RWPE2 (cell line): ENCODE measurements around the gene MYCBP.
"Not testable (repeated sequence)": the region's sequence is repeated elsewhere in the genome, so short reads cannot be mapped to it uniquely, and the experiment has no call there.

Source experiments
- ATAC-seq: fragments of 200-7000 bp; cut with Tn5 transposase; 3 replicates; pipeline ENCODE4 v1.9.1; 2021; ENCODE audit warnings: low read depth
- DNase-seq: peaks from one replicate; pipeline ENCODE4 v3.0.0-alpha.2; 2020; ENCODE audit warnings: low spot score
- H3K27ac ChIP-seq: fragments of 450-650 bp; 2 replicates; pipeline ENCODE4 v1.5.1; 2017; ENCODE audit warnings: mild to moderate bottlenecking; ENCODE audit not compliant: poor library complexity, severe bottlenecking
- H3K27me3 ChIP-seq: fragments of 250-450 bp; sonication (Bioruptor Pico); 2 replicates; pipeline ENCODE4 v1.5.1; 2021; ENCODE audit warnings: mild to moderate bottlenecking, moderate library complexity; ENCODE audit not compliant: insufficient read depth, poor library complexity, severe bottlenecking
- H3K36me3 ChIP-seq: fragments of 250-450 bp; sonication (Bioruptor Pico); 2 replicates; pipeline ENCODE4 v1.5.1; 2020; ENCODE audit warnings: low read depth, mild to moderate bottlenecking, moderate library complexity
- H3K4me1 ChIP-seq: fragments of 250-450 bp; sonication (Bioruptor Pico); 2 replicates; pipeline ENCODE4 v1.5.1; 2021; ENCODE audit warnings: mild to moderate bottlenecking, moderate library complexity; ENCODE audit not compliant: insufficient read depth, poor library complexity, severe bottlenecking
- H3K4me3 ChIP-seq: fragments of 250-450 bp; sonication (Bioruptor Pico); 2 replicates; pipeline ENCODE4 v1.5.1; 2021; ENCODE audit warnings: mild to moderate bottlenecking, moderate library complexity; ENCODE audit not compliant: severe bottlenecking
- H3K9me3 ChIP-seq: fragments of 250-450 bp; sonication (Bioruptor Pico); 2 replicates; pipeline ENCODE4 v1.5.1; 2021; ENCODE audit warnings: mild to moderate bottlenecking, moderate library complexity; ENCODE audit not compliant: severe bottlenecking
- TF ChIP-seq, protein P1 (sequence below): fragments of 450-650 bp; IDR thresholded peaks from one replicate; pipeline ENCODE4 v1.5.1; 2017; ENCODE audit warnings: mild to moderate bottlenecking, moderate library complexity; ENCODE audit not compliant: poor library complexity, severe bottlenecking

MYCBP gene

DNA sequence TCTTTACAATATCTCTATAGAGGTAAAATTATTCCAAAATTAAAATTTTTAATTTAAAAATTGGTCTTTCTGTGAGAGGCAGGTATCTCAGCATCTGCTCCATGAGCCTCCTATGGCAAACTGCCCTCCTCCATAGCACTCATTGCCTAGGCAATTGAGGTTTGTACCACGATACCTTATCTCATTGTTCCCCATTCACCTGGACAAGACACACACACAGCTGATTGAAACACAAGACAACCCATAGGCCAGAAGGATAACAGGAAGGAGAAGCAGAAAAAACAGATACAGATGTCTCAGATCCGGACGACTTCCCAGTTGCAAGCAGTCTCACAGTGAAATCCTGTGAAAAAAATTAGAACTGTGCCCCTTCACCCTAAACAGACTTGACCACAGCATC is 44.2 kb upstream of the MYCBP start:
- H3K36me3 ChIP-seq, result no peaks in the 10 kb centered on the region
- no peak overlapping the region for H3K27ac ChIP-seq
- H3K4me1 ChIP-seq, result no peaks in the 10 kb centered on the region
- ATAC-seq (no peak), DNase-seq (no peak)
- TF ChIP-seq, protein P1, sequence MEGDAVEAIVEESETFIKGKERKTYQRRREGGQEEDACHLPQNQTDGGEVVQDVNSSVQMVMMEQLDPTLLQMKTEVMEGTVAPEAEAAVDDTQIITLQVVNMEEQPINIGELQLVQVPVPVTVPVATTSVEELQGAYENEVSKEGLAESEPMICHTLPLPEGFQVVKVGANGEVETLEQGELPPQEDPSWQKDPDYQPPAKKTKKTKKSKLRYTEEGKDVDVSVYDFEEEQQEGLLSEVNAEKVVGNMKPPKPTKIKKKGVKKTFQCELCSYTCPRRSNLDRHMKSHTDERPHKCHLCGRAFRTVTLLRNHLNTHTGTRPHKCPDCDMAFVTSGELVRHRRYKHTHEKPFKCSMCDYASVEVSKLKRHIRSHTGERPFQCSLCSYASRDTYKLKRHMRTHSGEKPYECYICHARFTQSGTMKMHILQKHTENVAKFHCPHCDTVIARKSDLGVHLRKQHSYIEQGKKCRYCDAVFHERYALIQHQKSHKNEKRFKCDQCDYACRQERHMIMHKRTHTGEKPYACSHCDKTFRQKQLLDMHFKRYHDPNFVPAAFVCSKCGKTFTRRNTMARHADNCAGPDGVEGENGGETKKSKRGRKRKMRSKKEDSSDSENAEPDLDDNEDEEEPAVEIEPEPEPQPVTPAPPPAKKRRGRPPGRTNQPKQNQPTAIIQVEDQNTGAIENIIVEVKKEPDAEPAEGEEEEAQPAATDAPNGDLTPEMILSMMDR, result no peak
- H3K9me3 ChIP-seq, result peaks cover 2% of the 10 kb centered on the region
- H3K4me3 ChIP-seq, result no peak overlapping the region
- no peaks in the 10 kb centered on the region for H3K27me3 ChIP-seq

DNA sequence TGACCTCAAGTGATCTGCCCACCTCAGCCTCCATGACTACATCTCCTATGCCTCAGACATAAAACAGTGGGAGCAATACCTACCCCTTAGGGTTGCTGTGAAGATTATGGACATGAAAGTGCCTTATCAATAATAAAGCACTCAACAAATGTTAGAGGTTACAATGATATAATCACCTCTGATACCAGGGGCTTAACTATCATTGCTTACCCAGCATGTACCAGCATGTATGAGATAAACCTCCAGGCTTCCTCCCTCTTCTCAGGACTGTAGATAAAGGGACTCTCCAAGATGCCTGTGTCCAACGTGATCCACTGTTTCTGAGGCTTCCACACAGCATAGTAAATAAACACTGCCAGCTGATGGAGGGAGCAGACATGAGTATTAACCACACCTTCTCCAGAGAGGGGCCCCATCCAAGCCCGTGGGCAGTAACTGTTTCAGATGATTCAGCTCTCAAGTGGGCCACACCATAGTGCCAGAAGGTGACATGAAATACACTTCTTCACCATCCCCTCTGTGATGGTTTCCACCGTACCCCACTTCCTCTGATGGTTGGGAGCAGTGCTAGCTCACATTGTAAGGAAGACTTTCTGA is 42.3 kb upstream of the MYCBP start:
- TF ChIP-seq, protein P1, result no peak
- H3K27me3 ChIP-seq, result no peaks in the 10 kb centered on the region
- H3K9me3 ChIP-seq, result peaks cover 2% of the 10 kb centered on the region
- ATAC-seq, result no peak
- no peak for DNase-seq
- H3K27ac ChIP-seq, result no peak overlapping the region
- no peaks in the 10 kb centered on the region for H3K4me1 ChIP-seq
- no peaks in the 10 kb centered on the region for H3K36me3 ChIP-seq
- no peak overlapping the region for H3K4me3 ChIP-seq

DNA sequence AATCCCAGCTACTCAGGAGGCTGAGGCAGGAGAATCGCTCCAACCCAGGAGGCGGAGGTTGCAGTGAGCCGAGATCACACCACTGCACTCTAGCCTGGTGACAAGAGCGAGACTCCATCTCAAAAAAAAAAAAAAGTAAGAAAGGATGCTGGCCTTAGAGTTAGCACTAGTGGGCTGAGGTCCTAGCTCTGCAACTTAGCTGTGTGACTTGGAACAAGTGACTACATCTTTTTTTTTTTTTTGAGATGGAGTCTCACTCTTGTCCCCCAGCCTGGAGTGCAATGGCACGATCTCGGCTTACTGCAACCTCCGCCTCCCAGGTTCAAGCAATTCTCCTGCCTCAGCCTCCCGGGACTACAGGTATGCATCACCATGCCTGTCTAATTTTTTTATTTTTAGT is 41.8 kb upstream of the MYCBP start:
- not testable (repeated sequence) for ATAC-seq, DNase-seq, H3K27me3 ChIP-seq

DNA sequence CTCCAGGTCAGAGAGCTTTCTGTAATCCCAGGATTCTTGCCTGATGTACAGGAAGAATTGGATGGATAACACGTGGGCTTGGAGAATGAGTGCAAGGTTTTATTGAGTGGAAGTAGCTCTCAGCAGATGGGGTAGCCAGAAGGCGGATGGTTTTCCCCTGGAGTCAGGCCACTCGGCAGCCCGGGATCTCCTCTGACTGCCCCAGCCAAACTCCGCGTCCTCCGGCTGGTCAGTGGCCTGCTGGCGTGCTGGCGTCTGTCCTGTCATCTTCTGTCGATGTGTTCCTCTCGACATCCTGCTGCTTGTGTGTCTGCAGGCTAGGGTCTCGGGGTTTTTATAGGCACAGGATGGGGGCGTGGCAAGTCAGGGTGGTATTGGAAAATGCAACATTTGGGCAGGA is 35.7 kb upstream of the MYCBP start:
- Histone ChIP-seq H3K9me3 (no peaks in the 10 kb centered on the region), H3K36me3 (no peaks in the 10 kb centered on the region), H3K27me3 (no peaks in the 10 kb centered on the region), H3K27ac (no peak overlapping the region), H3K4me3 (no peak overlapping the region), H3K4me1 (no peaks in the 10 kb centered on the region)
- TF ChIP-seq, protein P1, result no peak
- no peak for DNase-seq
- no peak for ATAC-seq

More for the DNA sequence above, 41.8 kb upstream of the MYCBP start:
- not testable (repeated sequence) for H3K36me3 ChIP-seq, H3K4me1 ChIP-seq, H3K27ac ChIP-seq, H3K4me3 ChIP-seq, H3K9me3 ChIP-seq

DNA sequence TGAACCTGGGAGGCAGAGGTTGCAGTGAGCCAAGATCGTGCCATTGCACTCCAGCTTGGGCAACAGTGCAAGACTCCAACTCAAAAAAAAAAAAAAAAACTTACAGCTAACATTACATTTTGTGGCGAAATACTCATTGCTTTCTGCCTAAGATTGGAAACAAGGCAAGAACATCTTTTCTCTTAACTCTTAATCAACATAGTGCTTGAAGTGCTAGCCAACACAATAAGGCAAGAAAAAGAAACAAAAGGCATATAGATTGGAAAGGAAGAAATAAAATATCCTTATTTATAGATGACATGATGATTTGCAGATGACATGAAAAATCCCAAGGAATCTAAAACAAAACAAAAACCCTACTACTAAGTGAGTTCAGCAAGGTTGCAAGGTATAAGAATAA is 32.8 kb upstream of the MYCBP start:
- Histone ChIP-seq H3K36me3 (no peaks in the 10 kb centered on the region), H3K27ac (no peak overlapping the region), H3K9me3 (no peaks in the 10 kb centered on the region), H3K4me3 (no peak overlapping the region), H3K4me1 (no peaks in the 10 kb centered on the region), H3K27me3 (no peaks in the 10 kb centered on the region)
- ATAC-seq (no peak), DNase-seq (no peak)
- TF ChIP-seq, protein P1, result no peak
